Measurements from ENCODE around the gene SH3TC1.

Gene SH3TC1

GRCh38 chr4:8233672-8234484, 34.8 kb downstream of the SH3TC1 start:
- no peak for DNase-seq

DNA sequence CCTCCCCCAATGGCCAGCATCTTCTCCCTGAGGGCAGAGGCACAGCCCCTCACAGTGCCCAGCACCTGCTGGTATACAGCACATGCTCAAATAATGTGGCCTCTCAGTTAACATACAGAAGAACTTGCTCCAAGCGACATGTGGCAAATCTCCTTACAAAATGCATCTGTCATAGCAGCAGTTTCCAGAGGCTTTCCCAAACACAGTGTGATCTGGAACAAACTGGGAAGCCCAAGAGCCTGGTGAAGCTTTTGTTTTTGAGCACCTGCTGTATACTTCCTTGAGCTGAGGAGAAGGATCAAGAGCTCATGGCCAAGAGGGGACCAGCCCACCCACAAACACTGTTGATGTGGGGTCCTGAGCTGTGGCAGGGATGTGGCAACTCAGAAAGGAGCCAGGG, 35.6 kb downstream of the SH3TC1 start:
- DNase-seq: no peak

- peak; percentile 42 for DNase-seq
Measured at GRCh38 chr4:8235224-8235623, 36.1 kb downstream of the SH3TC1 start.

- no peak for DNase-seq
Measured at GRCh38 chr4:8235686-8236085, 36.6 kb downstream of the SH3TC1 start.

GRCh38 chr4:8236106-8236919, 37.2 kb downstream of the SH3TC1 start:
- no peak for DNase-seq

- DNase-seq: no peak
Measured at GRCh38 chr4:8236920-8237195, 37.8 kb downstream of the SH3TC1 start.

DNA sequence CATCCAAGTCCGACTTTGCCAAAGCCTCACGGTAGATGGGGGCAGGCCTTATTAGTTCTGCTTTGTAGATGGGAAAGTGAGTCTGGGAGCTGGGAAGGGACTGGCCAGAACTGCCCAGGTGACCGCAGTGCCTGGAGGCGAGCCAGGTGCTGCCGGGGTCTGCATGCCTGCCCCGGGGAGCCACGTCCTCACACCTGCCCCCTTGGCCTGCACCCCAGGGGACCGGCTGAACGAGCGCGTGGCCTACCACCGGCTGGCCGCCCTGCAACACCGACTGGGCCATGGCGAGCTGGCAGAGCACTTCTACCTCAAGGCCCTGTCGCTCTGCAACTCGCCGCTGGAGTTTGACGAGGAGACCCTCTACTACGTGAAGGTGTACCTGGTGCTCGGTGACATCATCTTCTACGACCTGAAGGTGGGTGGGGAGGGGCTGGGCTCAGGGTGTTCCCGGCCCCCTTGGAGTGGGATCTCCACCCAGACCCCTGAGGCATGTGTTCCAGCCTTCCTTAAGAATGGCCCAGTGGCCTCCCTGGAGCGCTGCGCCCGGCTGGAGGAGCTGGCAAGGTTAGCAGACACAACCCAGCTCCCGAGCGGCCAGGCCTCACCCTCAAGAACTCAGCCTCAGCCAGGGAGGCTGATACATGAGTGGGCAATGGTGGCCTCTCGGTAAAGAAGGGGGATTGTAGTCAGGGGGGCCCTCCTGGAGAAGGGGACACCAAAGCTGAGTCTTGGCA, 38.3 kb downstream of the SH3TC1 start:
- peak; percentile 52 for DNase-seq

DNA sequence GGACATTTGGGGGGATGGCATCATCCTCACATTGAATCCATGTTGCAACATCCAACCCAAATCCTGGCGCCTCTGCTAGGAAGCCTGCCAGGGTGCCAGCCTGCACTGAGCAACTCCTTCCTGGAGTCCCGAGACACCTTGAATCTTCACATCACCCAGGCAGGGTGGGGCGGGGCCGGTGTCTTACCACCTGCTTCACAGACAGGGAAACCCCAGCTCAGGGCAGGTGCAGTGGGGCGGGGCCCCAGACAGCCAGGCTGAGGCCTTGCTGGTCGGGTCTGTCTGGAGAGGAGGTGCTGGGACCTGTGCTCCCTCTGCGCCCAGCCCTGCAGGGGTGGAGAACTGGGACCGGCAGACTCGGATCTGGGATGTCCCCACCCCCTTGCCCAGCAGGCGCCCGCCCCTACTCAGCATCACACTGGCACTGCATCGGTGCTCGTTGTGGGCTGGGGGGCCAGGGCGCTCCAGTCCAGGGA, 39.0 kb downstream of the SH3TC1 start:
- peak; percentile 91 for DNase-seq

DNA sequence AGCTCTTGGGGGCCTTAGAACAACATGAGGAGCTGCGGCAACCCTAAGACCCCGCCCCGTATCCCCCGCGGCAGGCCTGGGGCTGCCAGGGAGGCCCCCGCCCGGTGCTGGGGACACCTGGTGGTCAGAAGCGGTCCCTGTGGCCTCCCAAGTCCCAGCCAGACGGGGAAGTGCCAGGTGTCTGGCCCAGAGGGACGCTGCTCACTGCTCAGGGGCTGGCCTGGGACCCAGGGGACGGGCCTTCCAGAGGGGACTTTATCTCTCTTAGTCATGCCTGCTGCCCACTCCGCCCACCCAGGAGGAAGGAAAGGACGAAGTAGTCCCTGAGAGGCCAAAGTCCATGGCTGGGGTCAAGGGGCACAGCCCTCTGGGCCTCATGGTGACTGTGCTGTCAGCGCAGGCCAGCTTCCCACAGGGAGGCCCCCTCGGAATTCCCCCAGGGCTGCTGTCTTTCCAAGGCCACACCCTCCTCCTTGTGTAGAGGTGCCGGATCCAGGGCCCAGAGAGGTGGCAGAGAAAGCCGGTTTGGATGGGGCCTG, 39.5 kb downstream of the SH3TC1 start:
- peak; percentile 80 for DNase-seq

GRCh38 chr4:8239226-8239625, 40.1 kb downstream of the SH3TC1 start:
- no peak for DNase-seq

GRCh38 chr4:8239661-8240060, 40.6 kb downstream of the SH3TC1 start:
- no peak for DNase-seq

DNA sequence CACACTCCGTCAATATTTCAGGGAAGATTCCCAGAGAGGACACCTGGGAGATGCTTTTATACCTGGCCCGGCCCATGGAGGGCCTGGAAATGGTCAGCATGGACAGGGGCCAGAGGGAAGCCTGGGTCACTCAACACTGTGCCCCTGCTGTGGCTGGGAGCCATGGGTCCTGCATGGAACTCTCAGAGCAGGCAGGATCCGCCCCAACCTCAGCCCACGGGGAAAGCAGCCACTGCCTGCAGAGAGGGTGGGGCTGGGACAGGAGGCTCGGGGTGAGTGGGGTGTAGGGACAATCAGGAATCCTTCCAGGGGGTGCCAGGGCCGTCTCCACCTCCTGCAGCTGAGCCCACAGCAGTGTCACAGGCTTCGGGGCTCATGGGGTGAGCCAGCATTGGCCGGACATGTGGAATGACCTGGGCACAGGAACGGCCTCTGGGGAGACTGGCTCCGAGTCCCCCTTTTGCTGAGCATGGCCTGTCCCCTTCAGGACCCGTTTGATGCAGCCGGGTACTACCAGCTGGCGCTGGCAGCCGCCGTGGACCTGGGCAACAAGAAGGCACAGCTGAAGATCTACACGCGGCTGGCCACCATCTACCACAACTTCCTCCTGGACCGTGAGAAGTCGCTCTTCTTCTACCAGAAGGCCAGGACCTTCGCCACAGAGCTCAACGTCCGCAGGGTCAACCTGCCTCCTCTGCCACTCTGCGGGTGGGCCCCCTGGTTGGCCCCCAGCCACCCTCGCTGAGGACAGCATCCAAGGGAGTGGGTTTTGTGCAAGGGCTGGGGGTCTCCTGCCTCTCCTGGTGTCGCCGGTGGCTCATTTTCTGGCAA, 41.3 kb downstream of the SH3TC1 start:
- DNase-seq: no peak

- DNase-seq: no peak
Measured at GRCh38 chr4:8241211-8241779, 42.2 kb downstream of the SH3TC1 start.

GRCh38 chr4:8241895-8242696, 43.0 kb downstream of the SH3TC1 start:
- peak; percentile 83 for DNase-seq

GRCh38 chr4:8242782-8243560, 43.9 kb downstream of the SH3TC1 start:
- DNase-seq: no peak

DNA sequence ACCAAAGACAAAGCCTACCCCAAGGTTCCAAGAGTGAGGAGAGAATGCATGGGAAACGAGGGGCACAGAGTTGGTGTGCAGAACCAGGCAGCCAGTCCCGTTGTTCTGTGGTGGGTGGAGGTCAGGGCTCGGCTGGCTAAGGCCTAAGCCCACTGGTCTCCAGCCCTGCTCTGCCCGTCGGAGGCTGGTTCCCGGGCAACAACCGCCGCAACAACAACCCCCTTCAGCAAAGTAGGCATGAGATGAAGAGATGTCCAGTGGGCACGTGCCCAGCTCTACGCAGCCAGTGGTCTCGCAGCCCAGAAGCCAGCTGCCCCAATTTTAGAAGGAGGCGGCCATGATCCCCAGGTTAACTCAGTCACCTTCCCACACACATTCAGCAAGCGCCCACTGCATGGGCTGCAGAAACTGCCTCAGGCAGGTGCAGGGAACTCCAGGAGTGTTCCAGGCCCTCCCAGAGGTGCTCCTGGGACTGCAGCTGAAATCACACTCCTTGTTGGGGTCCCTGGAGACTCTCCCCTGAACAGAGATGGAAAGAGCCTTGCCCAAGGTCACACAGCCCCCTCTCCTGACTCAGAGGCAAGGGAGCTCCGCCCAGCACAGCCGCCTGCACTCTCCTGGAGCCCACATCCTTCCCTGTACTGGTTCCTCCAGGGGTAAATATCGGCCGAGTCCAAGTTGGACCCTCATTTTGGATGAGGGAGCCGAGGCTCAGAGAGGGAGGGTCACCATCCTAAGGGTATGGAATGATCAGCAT, 45.1 kb downstream of the SH3TC1 start:
- DNase-seq: no peak

- no peak for DNase-seq
Measured at GRCh38 chr4:8244931-8245460, 45.9 kb downstream of the SH3TC1 start.

- DNase-seq: no peak
Measured at GRCh38 chr4:8245884-8246833, 47.1 kb downstream of the SH3TC1 start.

Data from DMS53 (cell line).